B cell (primary cell): ENCODE data around the gene CTH.

Experiments used
- EZH2 ChIP-seq: IDR thresholded peaks from 2 replicates; pipeline ENCODE4 v1.6.1; 2012; ENCODE audit warnings: borderline replicate concordance, low read depth, mild to moderate bottlenecking, moderate library complexity, low read length; ENCODE audit not compliant: insufficient read depth, poor library complexity, severe bottlenecking
- TF ChIP-seq, protein P1 (sequence below): fragments of 200-600 bp; IDR thresholded peaks from one replicate; pipeline ENCODE4 v1.8.0; 2022; ENCODE audit warnings: antibody characterized with exemption, mild to moderate bottlenecking

- TF ChIP-seq, protein P1, sequence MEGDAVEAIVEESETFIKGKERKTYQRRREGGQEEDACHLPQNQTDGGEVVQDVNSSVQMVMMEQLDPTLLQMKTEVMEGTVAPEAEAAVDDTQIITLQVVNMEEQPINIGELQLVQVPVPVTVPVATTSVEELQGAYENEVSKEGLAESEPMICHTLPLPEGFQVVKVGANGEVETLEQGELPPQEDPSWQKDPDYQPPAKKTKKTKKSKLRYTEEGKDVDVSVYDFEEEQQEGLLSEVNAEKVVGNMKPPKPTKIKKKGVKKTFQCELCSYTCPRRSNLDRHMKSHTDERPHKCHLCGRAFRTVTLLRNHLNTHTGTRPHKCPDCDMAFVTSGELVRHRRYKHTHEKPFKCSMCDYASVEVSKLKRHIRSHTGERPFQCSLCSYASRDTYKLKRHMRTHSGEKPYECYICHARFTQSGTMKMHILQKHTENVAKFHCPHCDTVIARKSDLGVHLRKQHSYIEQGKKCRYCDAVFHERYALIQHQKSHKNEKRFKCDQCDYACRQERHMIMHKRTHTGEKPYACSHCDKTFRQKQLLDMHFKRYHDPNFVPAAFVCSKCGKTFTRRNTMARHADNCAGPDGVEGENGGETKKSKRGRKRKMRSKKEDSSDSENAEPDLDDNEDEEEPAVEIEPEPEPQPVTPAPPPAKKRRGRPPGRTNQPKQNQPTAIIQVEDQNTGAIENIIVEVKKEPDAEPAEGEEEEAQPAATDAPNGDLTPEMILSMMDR = no peak
- no peak for TF ChIP-seq EZH2
These were observed 23.6 kb upstream of the CTH start for GRCh38 chr1:70387507-70387906.
